NB4 (cell line): Measurements from ENCODE around the gene DNMBP.
"Not testable (repeated sequence)": the region's sequence is repeated elsewhere in the genome, so short reads cannot be mapped to it uniquely, and the experiment has no call there.

Experiments
- DNase-seq: peaks from one replicate; pipeline ENCODE4 v3.0.0; 2010; ENCODE audit warnings: low read depth
- H3K4me3 ChIP-seq: one replicate; pipeline ENCODE4 v1.5.1; 2011; ENCODE audit warnings: mild to moderate bottlenecking, low read depth, low read length, moderate library complexity
- CTCF ChIP-seq: IDR thresholded peaks from one replicate; pipeline ENCODE4 v1.5.1; 2012; ENCODE audit warnings: low read depth, low read length
- MAX ChIP-seq: IDR thresholded peaks from 2 replicates; pipeline ENCODE4 v1.6.1; 2011; ENCODE audit warnings: low read depth, low read length
- MYC ChIP-seq: IDR thresholded peaks from 2 replicates; pipeline ENCODE4 v1.6.1; 2011; ENCODE audit warnings: low read depth, low read length
- POLR2A ChIP-seq: IDR thresholded peaks from 2 replicates; pipeline ENCODE4 v1.6.1; 2011; ENCODE audit warnings: mild to moderate bottlenecking; ENCODE audit not compliant: insufficient read length; ENCODE audit errors: extremely low read depth

DNMBP gene

GRCh38 chr10:99993701-99994689 lies 15.8 kb downstream of the DNMBP start:
- no peak for TF ChIP-seq CTCF
- peak; percentile 76 for TF ChIP-seq MAX
- H3K4me3 ChIP-seq, result no peak overlapping the region
- peak; percentile 91 for DNase-seq

- not testable (repeated sequence) for DNase-seq, H3K4me3 ChIP-seq
These were observed 24.1 kb downstream of the DNMBP start for GRCh38 chr10:99985637-99986036.

GRCh38 chr10:99984211-99985034 lies 25.3 kb downstream of the DNMBP start:
- no peak for DNase-seq
- TF ChIP-seq CTCF, result no peak
- no peak for TF ChIP-seq POLR2A
- no peak for TF ChIP-seq MAX
- TF ChIP-seq MYC, result no peak
- no peak overlapping the region for H3K4me3 ChIP-seq

- H3K4me3 ChIP-seq, result no peak overlapping the region
- no peak for DNase-seq
These were observed 26.3 kb downstream of the DNMBP start for GRCh38 chr10:99983280-99983988.

GRCh38 chr10:99982728-99983127 lies 27.0 kb downstream of the DNMBP start:
- TF ChIP-seq POLR2A (no peak), MYC (no peak), CTCF (no peak), MAX (no peak)
- DNase-seq, result no peak
- H3K4me3 ChIP-seq, result no peak overlapping the region

More at GRCh38 chr10:99983280-99983988, 26.3 kb downstream of the DNMBP start:
- TF ChIP-seq CTCF (no peak), MAX (no peak)
